Measurements from ENCODE around the gene ZNF213. TPM values are rescaled to one million over a fixed set of nuclear protein-coding genes. Genes with fewer than 3 reads are reported as not detected.

The ZNF213 gene
- total RNA-seq, 2 donors from 2014 or later: 12.3 to 13.8 TPM

GRCh38 chr16:3143598-3144320 lies 8.9 kb downstream of the ZNF213 start:
- intact Hi-C loops (cut with DNase I, micrococcal nuclease): no loop called here
- DNase-seq (peak; percentile 67 to 76), ATAC-seq (peak; percentile 92)

GRCh38 chr16:3144321-3144983 lies 9.6 kb downstream of the ZNF213 start:
- intact Hi-C loops (cut with DNase I, micrococcal nuclease): no loop called here
- peak; percentile 27 for ATAC-seq
- no peak for DNase-seq

GRCh38 chr16:3145151-3145550 lies 10.3 kb downstream of the ZNF213 start:
- DNase-seq: no peak
- intact Hi-C loops (cut with DNase I, micrococcal nuclease): no loop called here
- ATAC-seq: no peak

- ATAC-seq (no peak), DNase-seq (no peak)
- intact Hi-C loops (cut with DNase I, micrococcal nuclease): no loop called here
Observed at GRCh38 chr16:3145660-3146059, 10.8 kb downstream of the ZNF213 start.

- ATAC-seq (no peak), DNase-seq (no peak)
- intact Hi-C loops (cut with DNase I, micrococcal nuclease): no loop called here
Observed at GRCh38 chr16:3147046-3147756, 12.4 kb downstream of the ZNF213 start.

- intact Hi-C loops (cut with DNase I, micrococcal nuclease): no loop called here
- no peak for DNase-seq
- ATAC-seq: no peak
Observed at GRCh38 chr16:3147757-3148104, 12.9 kb downstream of the ZNF213 start.

- ATAC-seq: no peak
- no peak for DNase-seq
- intact Hi-C loops (cut with DNase I, micrococcal nuclease): no loop called here
Observed at GRCh38 chr16:3148256-3149192, 13.7 kb downstream of the ZNF213 start.

- intact Hi-C loops (cut with DNase I, micrococcal nuclease): no loop called here
- DNase-seq: no peak
- no peak for ATAC-seq
Observed at GRCh38 chr16:3149193-3149530, 14.3 kb downstream of the ZNF213 start.

GRCh38 chr16:3149630-3150345 lies 15.0 kb downstream of the ZNF213 start:
- intact Hi-C loops (cut with DNase I, micrococcal nuclease): no loop called here
- DNase-seq: peak; percentile 75 to 88
- peak; percentile 66 for ATAC-seq

- ATAC-seq (peak; percentile 90), DNase-seq (peak; percentile 95 to 97)
- intact Hi-C loops (cut with DNase I, micrococcal nuclease): no loop called here
Observed at GRCh38 chr16:3150346-3151218, 15.8 kb downstream of the ZNF213 start.

GRCh38 chr16:3152027-3152276 lies 17.1 kb downstream of the ZNF213 start:
- intact Hi-C loops (cut with DNase I, micrococcal nuclease): no loop called here
- DNase-seq: no peak
- no peak for ATAC-seq

GRCh38 chr16:3152277-3152990 lies 17.6 kb downstream of the ZNF213 start:
- intact Hi-C loops (cut with DNase I, micrococcal nuclease): no loop called here
- DNase-seq (peak; percentile 80 to 83), ATAC-seq (peak; percentile 14)

GRCh38 chr16:3152991-3153368 lies 18.2 kb downstream of the ZNF213 start:
- no peak for DNase-seq
- intact Hi-C loops (cut with DNase I, micrococcal nuclease): no loop called here
- no peak for ATAC-seq

GRCh38 chr16:3155181-3155580 lies 20.4 kb downstream of the ZNF213 start:
- DNase-seq: no peak
- intact Hi-C loops (cut with DNase I, micrococcal nuclease): no loop called here
- no peak for ATAC-seq

- ATAC-seq (no peak), DNase-seq (no peak)
- intact Hi-C loops (cut with DNase I, micrococcal nuclease): no loop called here
Observed at GRCh38 chr16:3155972-3156371, 21.1 kb downstream of the ZNF213 start.

GRCh38 chr16:3157229-3158025 lies 22.6 kb downstream of the ZNF213 start:
- peak; percentile 30 for ATAC-seq
- peak; percentile 62 to 65 for DNase-seq
- intact Hi-C loops (cut with DNase I, micrococcal nuclease): no loop called here

Measured in left colon (tissue), 2 donors.